ENCODE results near the gene OR2V2.
"Not testable (repeated sequence)": the region's sequence is repeated elsewhere in the genome, so short reads cannot be mapped to it uniquely, and the experiment has no call there.

OR2V2 gene

DNA sequence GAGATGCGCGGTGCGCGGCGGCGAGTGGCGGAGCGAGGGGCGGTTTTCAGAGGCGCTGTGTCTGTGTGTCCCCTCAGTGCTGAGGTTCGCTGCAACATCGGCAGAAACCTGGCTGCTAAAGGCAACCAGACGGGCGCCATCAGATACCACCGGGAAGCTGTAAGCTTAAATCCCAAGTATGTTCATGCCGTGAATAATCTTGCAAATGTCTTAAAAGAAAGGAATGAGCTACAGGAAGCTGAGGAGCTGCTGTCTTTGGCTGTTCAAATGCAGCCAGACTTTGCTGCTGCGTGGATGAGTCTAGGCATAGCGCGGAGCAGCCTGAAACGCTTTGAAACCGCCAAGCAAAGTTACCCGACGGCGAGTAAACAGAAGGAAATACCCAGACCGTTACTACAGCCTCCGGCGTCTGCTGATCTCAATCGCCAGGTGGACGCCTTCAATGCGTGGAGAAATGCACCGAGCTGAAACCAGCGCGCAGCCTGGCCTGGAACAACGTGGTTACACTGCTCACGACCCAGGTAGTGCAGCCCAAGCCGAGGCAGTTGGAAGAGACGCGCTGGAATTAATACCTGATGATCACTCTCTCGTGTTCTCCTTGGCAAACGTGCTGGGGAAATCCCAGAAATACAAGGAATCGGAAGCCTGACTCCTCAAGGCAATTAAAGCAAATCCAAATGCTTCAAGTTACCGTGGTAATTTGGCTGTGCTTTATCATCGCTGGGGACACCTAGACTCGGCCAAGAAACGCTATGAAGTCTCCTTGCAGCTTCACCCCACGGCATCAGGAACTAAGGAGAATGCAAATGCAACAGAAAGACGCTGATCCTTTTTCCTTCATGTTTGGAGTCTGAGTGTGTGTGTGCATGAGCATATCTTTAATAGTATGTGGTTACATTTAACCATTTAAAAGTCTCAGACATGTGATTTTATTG lies 32.3 kb upstream of the OR2V2 start:
- DNase-seq: no peak

DNA sequence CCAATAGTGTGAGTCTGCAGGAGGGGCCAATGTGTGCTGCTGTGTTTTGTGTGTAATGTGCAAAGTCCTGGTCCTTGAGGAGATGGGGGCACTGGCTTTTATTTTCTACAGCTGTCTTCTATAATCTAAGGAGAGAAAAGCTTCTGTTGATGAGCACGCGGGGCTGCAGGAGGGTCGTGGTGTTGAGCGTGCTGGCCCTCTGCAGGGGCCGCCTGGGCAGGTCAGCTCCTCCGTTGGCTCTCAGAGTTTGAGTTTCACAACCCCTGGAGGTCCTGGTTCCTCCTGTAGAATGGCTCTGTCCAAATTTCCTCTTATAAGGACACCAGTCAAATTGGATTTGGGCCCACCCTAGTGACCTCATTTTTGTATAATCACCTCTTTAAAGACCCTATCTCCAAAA lies 29.0 kb upstream of the OR2V2 start:
- no peak for DNase-seq

DNA sequence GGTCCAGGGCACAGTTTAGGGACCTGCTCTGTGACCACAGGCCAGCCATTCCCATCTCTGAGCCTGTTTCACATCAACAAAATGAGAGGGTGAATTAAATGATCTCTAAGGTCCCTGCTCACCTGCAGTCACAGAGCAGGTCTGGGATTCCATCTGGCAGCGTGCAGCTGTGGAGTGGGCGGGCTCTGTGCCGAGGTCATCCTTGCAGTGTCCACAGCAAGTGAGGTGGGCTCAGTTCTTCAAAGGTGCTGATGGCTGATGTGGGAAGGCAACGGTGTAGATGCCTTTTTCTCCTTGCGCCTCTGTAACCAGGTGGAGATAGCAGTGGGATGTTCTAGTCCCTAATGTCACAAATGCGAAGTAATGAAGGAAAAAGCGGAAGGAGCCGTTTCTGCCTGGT lies 28.3 kb upstream of the OR2V2 start:
- no peak for DNase-seq

DNA sequence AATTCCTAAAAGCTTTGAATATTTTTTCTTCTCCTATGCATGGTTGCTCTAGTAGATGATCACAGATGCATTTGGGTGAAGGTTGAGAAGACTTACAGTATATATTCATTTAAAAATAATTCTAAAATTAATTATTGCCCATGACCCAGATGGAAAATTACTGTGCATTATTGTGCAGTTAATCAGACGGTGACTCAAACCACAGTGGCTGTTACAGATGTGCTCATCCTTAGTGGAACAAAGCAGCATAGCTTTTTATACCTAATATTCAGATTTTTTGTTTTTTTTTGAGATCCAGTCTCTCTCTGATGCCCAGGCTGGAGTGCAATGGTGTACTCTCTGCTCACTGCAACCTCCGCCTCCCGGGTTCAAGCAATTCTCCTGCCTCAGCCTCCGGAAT lies 27.1 kb upstream of the OR2V2 start:
- DNase-seq: no peak

DNA sequence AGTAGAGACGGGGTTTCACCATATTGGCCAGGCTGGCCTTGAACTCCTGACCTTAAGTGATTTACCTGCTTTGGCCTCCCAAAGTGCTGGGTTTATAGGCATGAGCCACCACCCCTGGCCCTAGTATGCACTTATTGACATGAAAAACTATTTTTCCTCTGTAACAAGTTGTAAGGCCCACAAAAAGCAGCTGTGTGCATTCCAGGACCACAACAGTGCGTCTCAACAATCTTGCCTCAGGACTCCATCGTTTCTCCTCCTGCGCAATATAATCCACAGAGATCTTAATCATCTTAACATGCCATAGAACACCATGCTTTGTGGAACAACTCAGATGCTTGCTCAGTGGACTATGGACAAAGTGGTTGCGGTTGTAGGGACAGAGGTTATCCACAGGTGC lies 26.6 kb upstream of the OR2V2 start:
- DNase-seq: no peak

DNA sequence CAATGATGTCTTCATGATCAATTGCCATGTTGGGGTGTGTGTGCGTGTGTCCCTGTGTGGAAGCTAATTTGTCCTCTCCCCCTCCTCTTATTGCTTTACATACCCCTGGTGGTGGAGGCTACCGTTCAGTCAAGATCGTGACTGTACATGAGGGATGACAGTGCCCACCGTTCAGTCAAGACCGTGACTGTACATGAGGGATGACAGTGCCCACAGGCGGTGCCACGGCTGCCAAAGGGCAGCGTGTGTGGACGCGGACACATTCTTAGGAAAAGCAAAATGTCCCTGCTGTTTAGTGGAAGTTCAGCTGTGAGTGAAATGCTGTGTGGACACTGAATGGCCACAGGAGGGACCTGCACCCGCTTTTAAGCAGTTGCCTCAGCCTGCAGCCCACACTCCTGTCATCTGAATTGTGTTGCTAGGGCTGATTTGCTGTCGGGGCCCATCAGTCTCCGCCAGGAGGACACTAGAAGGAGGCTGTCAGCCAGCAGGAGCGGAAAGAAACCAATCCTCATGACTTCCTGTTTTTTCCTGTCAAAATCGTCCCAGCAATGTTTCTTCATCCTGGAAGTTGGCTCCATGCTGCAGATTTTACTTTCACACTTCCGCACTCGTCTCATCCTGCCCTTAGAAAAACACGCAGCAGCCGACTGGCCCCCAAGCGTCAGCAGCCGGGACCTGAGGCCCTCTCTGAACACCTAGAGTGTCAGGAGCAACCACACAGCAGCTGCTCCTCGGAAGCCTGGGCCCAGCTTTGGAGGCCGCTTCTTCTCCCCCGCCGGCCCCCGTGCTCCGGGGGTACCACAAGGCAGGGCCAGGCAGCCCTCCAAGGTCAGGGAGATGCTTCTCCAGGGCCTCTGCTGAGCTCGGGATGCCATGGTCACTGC lies 25.5 kb upstream of the OR2V2 start:
- DNase-seq: no peak

DNA sequence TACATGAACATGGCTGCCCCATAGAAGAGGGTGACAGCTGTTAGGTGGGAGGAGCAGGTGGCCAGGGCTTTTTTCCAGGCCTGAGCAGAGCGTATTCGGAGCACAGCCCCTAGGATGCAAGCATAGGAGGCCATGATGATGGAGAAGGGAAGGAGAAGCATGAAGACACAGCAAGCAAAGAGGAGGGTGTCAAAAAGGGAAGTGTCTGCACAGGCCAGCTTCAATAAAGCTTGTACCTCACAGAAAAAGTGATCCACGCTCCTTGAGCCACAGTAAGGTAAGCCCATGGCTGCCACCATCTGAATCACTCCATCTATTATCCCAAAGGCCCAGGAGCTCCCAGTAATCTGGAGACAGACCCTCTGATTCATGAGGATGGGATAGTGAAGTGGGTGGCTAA lies 22.9 kb upstream of the OR2V2 start:
- DNase-seq: no peak

DNA sequence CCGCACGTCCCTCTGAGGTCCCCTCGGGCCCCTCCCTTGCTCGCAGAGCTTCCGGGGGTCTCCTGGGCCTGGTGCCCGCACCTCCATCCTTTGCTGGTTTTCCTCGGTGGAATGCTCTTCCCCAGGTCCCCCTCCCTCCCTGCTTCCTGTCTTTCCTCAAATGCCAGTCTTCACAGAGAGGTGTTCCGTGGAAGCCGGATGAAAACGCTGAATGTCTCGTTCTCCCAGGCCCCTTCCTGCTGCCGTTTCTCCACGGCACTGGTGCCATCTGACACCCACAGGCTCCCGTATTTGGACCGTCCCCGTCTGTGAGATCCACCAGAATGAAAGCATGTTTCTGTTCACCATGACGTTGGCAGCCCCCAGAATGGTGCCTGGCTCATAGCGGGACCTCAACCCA lies 20.5 kb upstream of the OR2V2 start:
- no peak for DNase-seq

DNA sequence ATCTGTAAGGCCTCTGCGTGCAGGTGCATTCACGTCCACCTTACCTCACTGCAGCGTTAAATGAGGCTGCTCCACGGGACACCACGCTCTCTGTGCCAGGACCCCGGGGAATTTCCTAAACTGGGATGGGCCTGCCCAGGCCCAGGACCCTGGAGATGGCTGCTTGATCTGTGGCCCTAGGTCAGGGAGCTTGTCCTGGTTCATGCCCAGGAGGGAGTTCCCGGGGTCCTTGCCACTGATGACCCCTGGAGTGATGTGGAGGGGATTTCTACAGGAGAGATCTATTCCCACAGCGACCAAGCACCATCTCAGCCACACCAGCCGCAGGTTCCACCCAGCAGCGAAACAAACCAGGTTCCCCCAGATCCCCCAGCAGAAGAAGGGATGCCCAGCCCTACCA lies 19.9 kb upstream of the OR2V2 start:
- no peak for DNase-seq

DNA sequence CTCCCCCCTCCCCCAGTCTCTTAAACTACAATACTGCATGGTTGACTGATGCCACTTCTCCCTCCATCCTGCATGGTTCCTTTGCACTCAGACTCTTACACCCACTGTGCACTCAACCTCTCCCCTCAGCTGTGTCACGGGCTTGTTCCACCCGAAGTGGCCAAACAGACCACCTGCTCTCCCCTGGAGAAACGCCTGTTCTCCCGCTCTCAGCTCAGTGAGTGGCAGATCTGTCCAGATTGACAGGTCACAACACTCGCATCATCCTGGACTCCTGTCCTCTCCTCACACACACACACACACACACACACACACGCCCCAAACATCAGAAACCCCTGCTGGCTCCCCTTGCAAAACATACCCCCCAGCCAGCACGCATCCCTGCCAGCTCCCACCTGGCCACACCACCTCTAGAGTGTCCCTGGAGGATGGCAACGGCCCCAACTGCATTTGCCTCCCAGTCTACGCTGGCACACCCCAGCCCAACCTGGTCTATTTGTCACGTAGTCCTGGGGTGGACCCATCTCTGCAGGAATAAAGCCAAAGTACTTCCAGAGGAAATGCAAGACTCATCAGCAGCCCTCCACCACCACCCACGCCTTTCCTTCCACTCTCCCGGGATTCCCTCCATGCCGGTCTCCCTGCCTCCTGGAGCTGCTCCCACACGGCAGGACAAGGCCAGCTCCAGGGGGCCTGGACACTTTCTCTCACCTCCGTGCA lies 19.3 kb upstream of the OR2V2 start:
- no peak for DNase-seq

DNA sequence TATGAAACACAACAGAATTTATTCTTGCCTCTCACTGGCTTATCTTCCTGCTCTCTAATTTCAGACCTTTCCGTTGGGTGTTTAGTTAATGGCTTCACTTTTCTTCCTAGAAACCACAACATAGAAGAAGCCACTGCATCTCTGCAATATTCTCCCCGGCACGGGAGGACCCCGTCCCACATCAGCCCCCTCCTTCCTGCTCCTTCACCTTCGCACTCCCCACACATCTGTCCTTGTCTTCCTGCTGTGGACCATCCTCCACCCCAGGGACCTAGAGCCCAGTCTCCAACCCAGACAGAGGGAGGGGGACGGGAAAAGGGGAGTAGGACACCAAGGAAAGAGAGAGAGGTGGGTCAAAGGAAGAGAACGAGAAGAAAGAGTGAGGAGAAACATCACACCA lies 17.8 kb upstream of the OR2V2 start:
- no peak for DNase-seq

DNA sequence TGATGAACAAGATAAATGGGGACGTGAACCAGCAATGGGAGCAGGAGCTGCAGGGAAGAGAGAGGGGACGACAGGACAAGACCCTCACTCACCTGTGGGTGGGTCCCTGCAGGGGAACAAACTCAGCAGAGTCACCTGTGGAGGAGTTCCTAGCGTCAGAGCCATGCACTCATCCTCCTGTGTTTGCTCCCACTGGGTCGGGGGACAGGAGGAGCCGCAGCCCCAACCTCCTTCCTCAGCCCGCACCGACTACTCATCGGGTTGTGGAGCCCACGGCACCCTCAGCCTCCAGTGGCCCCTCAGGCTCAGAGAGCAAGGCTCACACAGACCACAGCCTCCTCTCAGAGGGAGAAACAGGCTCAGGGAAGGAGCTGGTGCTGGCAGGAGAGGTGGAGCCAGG lies 17.3 kb upstream of the OR2V2 start:
- DNase-seq: not testable (repeated sequence)

DNA sequence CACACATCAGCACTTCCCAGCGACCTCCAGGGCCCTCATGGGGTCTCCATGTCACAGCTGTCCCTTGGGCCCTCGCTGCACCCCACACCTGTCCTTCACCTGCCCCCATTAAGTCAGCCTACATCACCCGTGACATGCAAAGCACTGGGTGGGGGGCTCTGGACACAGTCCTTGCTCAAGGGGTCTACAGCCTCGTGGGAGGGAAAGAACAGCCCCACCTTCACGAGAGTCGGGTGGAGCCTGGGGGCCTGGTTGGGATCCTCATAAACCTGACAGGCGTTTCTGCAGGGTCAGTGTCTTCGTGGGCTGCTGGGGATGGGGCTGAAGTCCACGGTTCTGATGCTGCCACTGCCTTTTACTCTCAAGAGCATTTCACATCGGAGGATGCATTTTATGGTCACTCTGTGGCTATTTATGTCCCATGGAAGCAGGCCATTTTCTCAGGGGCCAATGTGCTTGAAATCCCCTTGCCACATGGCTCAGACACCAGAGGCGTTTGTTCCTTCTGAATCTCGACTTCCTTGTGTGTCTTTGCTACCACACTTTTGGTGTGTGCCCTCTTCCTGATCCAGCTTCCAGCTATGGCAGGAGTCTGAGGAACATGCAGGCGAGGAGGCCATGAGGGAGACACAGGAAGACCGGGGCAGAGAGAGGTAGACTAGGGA lies 16.4 kb upstream of the OR2V2 start, which contains the start of gene OR2V1:
OR2V1 (minus strand) TSS at position 338 of the 665 bp plus-strand sequence. CDS start 5,865 bp downstream, outside the sequence.
- DNase-seq: no peak

DNA sequence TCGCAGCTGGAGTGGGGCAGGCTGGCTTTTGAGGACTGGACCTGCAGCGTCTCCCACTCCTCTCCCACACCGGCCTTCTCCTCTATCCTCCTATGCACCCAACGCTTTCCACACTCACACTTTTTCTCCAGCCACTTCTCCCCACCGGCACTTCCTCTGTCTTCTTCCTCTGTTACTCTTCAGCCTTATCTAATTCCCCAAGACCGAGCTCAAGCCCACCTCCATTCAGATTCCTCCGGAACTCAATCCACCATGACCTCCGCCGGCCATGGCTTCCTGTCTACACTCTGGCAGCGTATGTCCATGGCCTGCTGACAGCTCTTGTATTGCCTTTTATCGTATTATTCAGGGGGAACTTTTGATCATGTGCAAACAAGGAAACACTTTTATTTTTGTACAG lies 15.9 kb upstream of the OR2V2 start:
- no peak for DNase-seq

DNA sequence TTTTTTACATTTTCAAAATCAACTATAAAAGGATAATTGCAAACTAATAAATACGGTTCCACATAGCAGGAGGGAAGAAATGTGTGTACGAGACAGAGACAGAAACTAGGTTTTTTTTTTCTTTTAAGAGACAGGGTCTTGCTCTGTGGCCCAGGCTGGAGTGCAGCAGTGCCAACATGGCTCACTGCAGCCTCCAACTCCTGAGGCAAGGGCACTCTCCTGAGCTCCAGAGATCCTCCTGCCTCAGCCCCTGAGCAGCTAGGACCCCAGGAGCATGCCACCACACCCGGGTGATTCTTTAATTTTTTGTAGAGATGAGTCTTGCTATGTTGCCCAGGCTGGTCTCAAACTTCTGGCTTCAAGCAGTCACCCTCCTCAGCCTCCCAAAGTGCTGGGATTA lies 14.3 kb upstream of the OR2V2 start:
- no peak for DNase-seq

DNA sequence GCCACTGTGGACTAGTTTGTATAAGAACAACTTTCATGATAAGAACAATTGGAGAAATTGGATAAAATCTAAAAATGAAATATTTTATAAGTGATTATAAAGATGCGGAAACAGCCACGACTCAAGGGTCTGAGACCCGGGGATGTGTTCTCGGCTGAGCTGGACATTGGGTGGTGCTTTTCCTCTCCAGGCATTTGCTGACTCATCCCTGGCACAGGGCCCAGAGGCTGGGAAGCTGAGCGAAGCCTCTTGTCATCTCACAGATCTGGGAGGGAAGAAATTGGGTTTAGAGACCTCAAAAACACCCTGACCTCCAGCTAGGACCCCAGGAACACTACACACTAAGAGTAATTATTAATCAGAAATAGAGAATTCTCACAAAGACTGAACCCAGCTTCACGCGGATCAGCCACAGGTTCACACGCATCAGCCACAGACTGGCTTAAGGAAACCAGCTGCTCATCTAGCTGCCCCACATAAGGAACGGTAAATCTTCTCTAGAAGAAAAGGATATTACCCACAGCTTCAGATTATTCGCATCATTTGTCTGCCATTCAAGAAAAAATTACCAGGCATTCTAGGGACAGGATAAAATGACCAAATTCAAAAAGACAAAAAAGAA lies 13.7 kb upstream of the OR2V2 start:
- no peak for DNase-seq

DNA sequence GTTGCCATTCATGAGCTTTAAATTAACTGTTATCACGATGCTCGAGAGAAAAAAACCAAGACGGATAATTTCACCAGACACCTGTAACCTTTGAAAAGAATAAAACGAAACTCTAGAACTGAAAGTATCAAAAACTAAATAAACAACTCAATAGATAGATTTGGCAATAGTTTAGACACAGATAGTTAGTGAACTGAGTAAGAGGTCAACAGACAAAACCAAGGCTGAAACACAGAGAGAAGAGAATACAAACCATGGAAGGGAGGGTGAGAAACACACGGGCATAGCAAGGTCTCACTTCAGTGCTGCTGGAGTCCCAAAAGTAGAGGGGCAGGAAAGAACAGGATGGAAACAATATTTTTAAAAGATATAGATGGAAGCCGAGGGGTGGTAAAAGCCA lies 13.1 kb upstream of the OR2V2 start:
- no peak for DNase-seq

DNA sequence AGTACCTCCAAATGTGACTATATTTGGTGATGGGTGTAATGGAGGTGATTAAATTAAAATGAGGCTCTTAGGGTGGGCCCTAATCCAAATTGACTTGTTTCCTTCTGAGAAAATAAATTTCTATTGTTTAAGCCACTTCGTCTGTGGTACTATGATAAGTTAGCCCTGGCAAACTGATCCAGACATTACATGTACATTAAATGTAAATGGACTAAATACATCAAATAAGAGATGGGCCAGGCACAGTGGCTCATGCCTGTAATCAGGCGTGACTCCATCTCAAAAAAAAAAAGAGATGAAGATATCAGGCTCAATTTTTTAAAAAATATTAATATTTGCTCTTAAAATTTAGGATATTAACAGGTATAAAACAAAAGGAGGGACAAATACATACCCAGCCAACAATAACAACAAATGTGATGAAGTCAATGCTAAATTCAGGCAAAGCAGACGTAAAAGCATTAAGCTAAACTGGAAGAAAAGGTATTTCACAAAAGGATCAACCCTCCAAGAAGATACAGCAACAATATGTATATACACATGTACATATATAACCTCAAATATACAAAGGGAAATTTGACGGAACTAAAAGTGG lies 10.9 kb upstream of the OR2V2 start:
- no peak for DNase-seq

DNA sequence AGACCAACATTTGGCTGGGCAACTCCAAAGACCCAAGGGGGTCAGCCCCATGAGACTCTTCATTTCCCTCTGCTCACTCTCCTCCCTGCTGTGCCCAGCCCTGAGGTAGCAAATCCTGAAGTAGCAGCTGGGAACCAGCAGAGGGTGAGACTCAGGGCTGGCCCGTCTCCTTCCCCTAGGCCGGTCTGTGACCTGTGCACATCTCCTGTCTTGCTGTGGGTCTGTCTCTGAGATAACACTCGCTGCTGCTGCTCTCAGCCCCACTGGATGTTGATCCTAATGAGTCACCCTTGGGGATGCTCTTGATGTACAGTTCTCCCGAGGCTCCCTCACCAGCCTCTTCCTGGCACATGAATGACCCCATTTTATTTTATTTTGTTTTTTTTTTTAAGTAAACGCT lies 9.1 kb upstream of the OR2V2 start:
- no peak for DNase-seq

DNA sequence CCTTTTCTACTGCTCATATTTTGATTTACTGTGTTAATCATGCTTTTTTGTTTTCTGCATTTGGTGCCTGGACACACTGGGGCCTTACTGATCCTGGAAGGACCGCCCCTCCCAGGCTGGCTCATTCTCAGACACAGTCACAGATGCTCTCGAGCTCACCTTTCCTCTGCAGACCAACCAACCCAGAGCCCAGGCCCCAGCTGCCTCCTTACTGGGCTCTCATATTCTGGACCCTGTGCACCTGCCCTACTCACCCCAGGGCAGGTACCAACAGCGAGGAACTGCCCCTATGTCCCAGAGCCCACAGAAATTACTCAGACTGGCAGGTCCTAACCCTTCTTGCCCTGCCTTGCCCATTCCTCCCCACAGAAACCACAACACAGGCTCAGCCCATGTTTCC lies 6.6 kb upstream of the OR2V2 start:
- no peak for DNase-seq

DNA sequence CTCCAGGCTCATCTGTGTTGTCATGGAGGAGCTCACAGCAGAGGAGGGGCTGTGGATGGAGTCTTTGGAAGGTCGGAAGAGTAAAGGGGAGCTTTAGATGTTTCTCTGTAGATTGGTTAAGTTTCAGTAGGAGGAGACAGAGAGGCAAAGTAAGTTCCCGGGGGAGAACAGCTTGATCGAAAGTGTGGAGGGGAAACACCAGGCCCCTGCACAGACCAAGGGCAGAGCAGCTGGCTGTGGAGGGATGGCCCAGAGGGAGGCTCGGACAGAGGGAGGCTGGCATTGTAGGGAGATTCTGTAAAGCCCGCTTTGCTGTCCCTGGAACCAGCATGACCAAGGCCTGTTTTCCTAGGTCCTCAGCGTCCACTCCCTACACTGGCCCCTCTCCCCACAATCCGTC lies 5.3 kb upstream of the OR2V2 start:
- no peak for DNase-seq

DNA sequence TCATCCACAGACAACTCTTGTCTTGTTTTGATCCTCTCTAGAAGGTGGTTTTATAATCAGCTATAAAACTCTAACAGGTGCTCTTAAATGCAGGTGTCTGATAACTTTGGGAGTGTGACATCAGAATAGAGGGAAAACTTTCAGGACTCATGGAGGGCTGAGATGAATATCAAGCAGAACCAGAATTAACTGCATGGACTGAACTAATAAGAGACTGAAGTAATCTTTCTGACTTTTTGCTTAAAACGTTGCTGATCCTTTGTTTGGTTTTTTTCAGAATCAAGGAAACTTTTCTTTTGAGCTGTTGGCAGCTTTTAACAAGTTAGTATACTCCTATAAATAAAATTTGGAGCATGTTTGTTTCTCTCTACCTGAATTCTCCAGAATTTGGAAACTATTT lies 2.3 kb upstream of the OR2V2 start:
- no peak for DNase-seq

All from CD4-positive, alpha-beta T cell treated with Interleukin-15 for 1 hour (primary cell).